Stimulated activated CD8-positive, alpha-beta memory T cell treated with anti-CD3 and anti-CD28 coated beads, Interleukin-7, amount 100 ng/mL, for 4 hours (primary cell): Measurements from ENCODE around the gene UGT2B7.
"Not testable (repeated sequence)": the region's sequence is repeated elsewhere in the genome, so short reads cannot be mapped to it uniquely, and the experiment has no call there.

ENCODE experiments used
- DNase-seq, 2 donors: peaks; one replicate each; pipeline ENCODE4 v3.0.0-alpha.2; 2020; ENCODE audit warnings: low read depth in 2 of 2

Gene UGT2B7

GRCh38 chr4:69088473-69088872, 7.8 kb upstream of the UGT2B7 start:
- DNase-seq: no peak

GRCh38 chr4:69089388-69089787, 6.9 kb upstream of the UGT2B7 start:
- no peak for DNase-seq

GRCh38 chr4:69092190-69092589, 4.1 kb upstream of the UGT2B7 start:
- DNase-seq: no peak

- DNase-seq: no peak
These were observed 3.2 kb upstream of the UGT2B7 start for GRCh38 chr4:69092980-69093568.

- no peak for DNase-seq
These were observed 2.6 kb upstream of the UGT2B7 start for GRCh38 chr4:69093681-69094080.

GRCh38 chr4:69095301-69095731, 958 bp upstream of the UGT2B7 start:
- DNase-seq: no peak

- DNase-seq: no peak
These were observed 536 bp downstream of the UGT2B7 start for GRCh38 chr4:69096810-69097209.

- DNase-seq: no peak
These were observed 2.2 kb downstream of the UGT2B7 start for GRCh38 chr4:69098470-69098869.

GRCh38 chr4:69099910-69100309, 3.6 kb downstream of the UGT2B7 start:
- no peak for DNase-seq

- not testable (repeated sequence) for DNase-seq
These were observed 6.4 kb downstream of the UGT2B7 start for GRCh38 chr4:69102668-69103067.

- no peak for DNase-seq
These were observed 8.5 kb downstream of the UGT2B7 start for GRCh38 chr4:69104719-69105275.

- not testable (repeated sequence) for DNase-seq
These were observed 19.0 kb downstream of the UGT2B7 start for GRCh38 chr4:69115151-69115850.

- no peak for DNase-seq
These were observed 19.6 kb downstream of the UGT2B7 start for GRCh38 chr4:69115851-69116213.

GRCh38 chr4:69116645-69117321, 20.5 kb downstream of the UGT2B7 start:
- DNase-seq: no peak

GRCh38 chr4:69120870-69121269, 24.6 kb downstream of the UGT2B7 start:
- DNase-seq: no peak

GRCh38 chr4:69122476-69122875, 26.2 kb downstream of the UGT2B7 start:
- DNase-seq: no peak

- DNase-seq: no peak
These were observed 28.7 kb downstream of the UGT2B7 start for GRCh38 chr4:69124941-69125340.

- no peak for DNase-seq
These were observed 29.8 kb downstream of the UGT2B7 start for GRCh38 chr4:69126024-69126423.

- DNase-seq: no peak
These were observed 37.7 kb downstream of the UGT2B7 start for GRCh38 chr4:69133993-69134392.

- no peak for DNase-seq
These were observed 38.2 kb downstream of the UGT2B7 start for GRCh38 chr4:69134471-69134870.

GRCh38 chr4:69141320-69141719, 45.0 kb downstream of the UGT2B7 start:
- no peak for DNase-seq

GRCh38 chr4:69147334-69147733, 51.1 kb downstream of the UGT2B7 start:
- DNase-seq: no peak

GRCh38 chr4:69154021-69154420, 57.7 kb downstream of the UGT2B7 start:
- no peak for DNase-seq
